HUES48 (cell line): ENCODE results near the gene DGCR2.

Experiments used
- H3K27ac ChIP-seq: one replicate; pipeline ENCODE4 v1.7.0; 2013; ENCODE audit warnings: low read depth, low read length, inconsistent platforms
- H3K27me3 ChIP-seq: 2 replicates; pipeline ENCODE4 v1.6.1; 2013; ENCODE audit warnings: mild to moderate bottlenecking, low read length; ENCODE audit not compliant: control insufficient read depth, insufficient read depth
- H3K36me3 ChIP-seq: 2 replicates; pipeline ENCODE4 v1.6.1; 2013; ENCODE audit warnings: low read length; ENCODE audit not compliant: control insufficient read depth, insufficient read depth
- H3K4me1 ChIP-seq: 2 replicates; pipeline ENCODE4 v1.6.1; 2013; ENCODE audit warnings: mild to moderate bottlenecking, low read length; ENCODE audit not compliant: control insufficient read depth, insufficient read depth
- H3K4me3 ChIP-seq: 2 replicates; pipeline ENCODE4 v1.5.1; 2013; ENCODE audit warnings: mild to moderate bottlenecking, low read depth, low read length
- H3K9ac ChIP-seq: 2 replicates; pipeline ENCODE4 v1.6.1; 2013; ENCODE audit warnings: mild to moderate bottlenecking, low read depth, low read length, moderate library complexity
- H3K9me3 ChIP-seq: 2 replicates; pipeline ENCODE4 v1.6.1; 2013; ENCODE audit warnings: low read length; ENCODE audit not compliant: control insufficient read depth, insufficient read depth

The DGCR2 gene

DNA sequence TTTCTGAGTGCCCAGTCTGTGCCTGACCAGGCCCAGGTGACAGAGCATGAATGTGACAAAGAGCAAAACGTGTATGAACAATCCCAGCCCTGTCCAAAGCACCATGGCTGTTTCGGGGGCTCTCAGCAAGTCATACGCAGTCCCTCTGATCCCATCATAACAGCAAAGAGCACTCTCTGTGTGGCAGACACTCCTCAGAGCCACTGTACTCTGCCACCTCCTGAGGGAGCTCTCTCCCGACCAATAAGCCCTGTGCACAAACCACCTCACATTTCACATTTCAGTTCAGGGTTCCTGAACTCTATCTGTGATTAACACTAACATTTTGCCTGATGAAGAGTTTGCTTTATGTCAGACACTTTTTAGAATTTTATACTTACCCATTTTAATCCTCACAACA is 6.6 kb downstream of the DGCR2 start:
- H3K4me1 ChIP-seq = peaks cover 13% of the 10 kb centered on the region
- H3K4me3 ChIP-seq = no peak overlapping the region
- H3K9ac ChIP-seq = no peak overlapping the region
- no peaks in the 10 kb centered on the region for H3K27me3 ChIP-seq
- no peaks in the 10 kb centered on the region for H3K9me3 ChIP-seq
- peaks cover 9% of the 10 kb centered on the region for H3K36me3 ChIP-seq
- no peak overlapping the region for H3K27ac ChIP-seq

DNA sequence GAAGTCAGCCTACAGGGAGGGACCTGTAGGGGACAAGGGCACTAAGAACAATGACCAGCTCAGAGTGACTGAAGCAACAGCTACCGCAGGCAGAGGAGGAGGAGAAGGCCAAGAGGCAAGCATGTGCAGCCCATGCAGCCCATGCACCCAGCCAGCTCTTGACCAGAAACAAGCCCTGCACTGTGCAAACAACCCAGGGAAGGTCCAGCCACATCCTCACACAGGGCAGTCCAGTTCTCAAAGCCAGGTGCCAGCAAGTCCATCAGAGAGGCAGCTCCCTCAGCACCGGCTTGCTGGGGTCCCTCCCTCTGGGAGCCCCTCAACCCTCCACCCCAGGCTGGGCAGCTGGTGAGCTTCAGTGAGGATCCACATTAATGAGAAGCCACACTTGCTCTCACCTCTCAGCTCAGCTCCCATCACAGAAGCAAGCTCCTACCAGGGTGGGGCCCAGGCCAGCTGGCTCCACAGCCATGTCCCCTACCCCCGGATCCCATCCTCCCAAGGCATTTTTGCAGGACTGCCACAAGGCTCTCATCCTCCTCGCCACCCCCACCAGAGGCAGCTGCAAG is 7.1 kb downstream of the DGCR2 start:
- no peak overlapping the region for H3K4me3 ChIP-seq
- H3K36me3 ChIP-seq = peaks cover 9% of the 10 kb centered on the region
- no peaks in the 10 kb centered on the region for H3K9me3 ChIP-seq
- no peak overlapping the region for H3K9ac ChIP-seq
- no peaks in the 10 kb centered on the region for H3K27me3 ChIP-seq
- H3K27ac ChIP-seq = no peak overlapping the region
- H3K4me1 ChIP-seq = peaks cover 15% of the 10 kb centered on the region

DNA sequence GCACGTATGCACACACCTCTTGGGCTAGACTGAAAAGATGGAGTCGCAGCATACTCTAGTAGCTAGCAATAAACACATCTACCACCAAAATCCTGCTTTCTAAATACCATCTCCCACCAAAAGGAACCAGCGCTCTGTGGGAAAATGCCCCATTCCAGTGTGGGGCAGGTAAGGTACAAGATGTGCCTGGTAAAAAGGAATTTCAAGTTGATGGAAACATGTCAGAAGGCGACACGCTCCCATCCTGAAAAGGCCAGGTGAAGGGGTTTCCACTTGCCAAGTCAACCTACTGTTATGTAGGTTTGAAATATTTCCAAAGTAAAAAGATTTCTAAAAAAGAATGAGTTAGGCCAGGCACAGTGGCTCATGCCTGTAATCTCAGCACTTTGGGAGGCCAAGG is 8.8 kb downstream of the DGCR2 start:
- no peak overlapping the region for H3K9ac ChIP-seq
- no peak overlapping the region for H3K27ac ChIP-seq
- H3K36me3 ChIP-seq = peaks cover 2% of the 10 kb centered on the region; the same call in 1 of the 2 replicates
- peaks cover 24% of the 10 kb centered on the region for H3K4me1 ChIP-seq
- no peaks in the 10 kb centered on the region for H3K9me3 ChIP-seq
- no peak overlapping the region for H3K4me3 ChIP-seq
- no peaks in the 10 kb centered on the region for H3K27me3 ChIP-seq

DNA sequence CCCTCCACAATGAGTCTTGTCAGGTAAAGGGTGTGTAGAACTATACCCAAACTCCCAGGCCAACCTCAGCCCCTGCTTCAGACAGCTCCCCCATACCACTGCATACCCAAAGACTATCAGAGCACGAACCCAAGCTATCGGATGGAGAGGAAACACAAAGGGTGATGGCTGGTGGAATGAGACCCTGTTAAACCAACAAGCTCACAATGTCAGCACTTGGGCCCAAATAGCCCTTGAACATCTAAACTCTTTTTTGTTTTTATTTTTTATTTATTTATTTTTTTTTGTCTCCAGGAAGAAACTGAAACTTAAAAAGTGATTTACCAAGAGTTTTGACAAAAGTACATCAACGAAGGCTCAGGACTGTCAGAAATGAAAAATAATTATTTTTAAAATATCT is 10.6 kb downstream of the DGCR2 start:
- no peak overlapping the region for H3K27ac ChIP-seq
- no peaks in the 10 kb centered on the region for H3K27me3 ChIP-seq
- H3K4me1 ChIP-seq = peaks cover 24% of the 10 kb centered on the region
- H3K9me3 ChIP-seq = no peaks in the 10 kb centered on the region
- no peak overlapping the region for H3K4me3 ChIP-seq
- no peaks in the 10 kb centered on the region for H3K36me3 ChIP-seq
- H3K9ac ChIP-seq = no peak overlapping the region; the same call in 1 of the 2 replicates

DNA sequence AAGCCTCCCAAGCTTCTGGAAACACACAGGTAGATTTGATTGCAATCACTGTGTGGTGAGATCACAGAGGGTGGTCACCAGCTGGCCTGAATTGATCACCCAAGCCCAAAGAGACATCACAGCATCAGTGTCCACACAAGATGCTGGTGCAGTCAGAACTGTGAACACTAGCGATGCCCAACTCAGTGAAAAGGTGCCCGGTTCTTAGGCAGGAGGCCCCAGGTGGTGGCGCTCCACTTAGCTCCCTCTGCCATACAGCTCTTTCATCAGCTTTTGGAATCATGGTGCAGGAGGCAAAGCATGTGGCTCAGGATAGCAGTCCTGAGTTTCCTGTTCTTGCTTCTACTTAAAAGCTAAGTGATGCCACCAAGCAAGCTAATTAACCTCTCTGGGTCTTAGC is 11.1 kb downstream of the DGCR2 start:
- Histone ChIP-seq H3K4me3 (no peak overlapping the region), H3K27ac (no peak overlapping the region), H3K9ac (no peak overlapping the region; the same call in 1 of the 2 replicates), H3K9me3 (no peaks in the 10 kb centered on the region), H3K27me3 (no peaks in the 10 kb centered on the region), H3K36me3 (no peaks in the 10 kb centered on the region), H3K4me1 (peaks cover 24% of the 10 kb centered on the region)

GRCh38 chr22:19110646-19111045 is 11.6 kb downstream of the DGCR2 start:
- Histone ChIP-seq H3K9me3 (no peaks in the 10 kb centered on the region), H3K36me3 (no peaks in the 10 kb centered on the region), H3K27me3 (no peaks in the 10 kb centered on the region), H3K4me3 (no peak overlapping the region), H3K9ac (no peak overlapping the region), H3K27ac (no peak overlapping the region), H3K4me1 (peaks cover 24% of the 10 kb centered on the region)

- H3K9me3 ChIP-seq = no peaks in the 10 kb centered on the region
- no peak overlapping the region for H3K27ac ChIP-seq
- H3K27me3 ChIP-seq = no peaks in the 10 kb centered on the region
- no peak overlapping the region for H3K9ac ChIP-seq
- H3K4me3 ChIP-seq = no peak overlapping the region
- no peaks in the 10 kb centered on the region for H3K36me3 ChIP-seq
- H3K4me1 ChIP-seq = peaks cover 24% of the 10 kb centered on the region
Measured at GRCh38 chr22:19110064-19110458, 12.2 kb downstream of the DGCR2 start.

DNA sequence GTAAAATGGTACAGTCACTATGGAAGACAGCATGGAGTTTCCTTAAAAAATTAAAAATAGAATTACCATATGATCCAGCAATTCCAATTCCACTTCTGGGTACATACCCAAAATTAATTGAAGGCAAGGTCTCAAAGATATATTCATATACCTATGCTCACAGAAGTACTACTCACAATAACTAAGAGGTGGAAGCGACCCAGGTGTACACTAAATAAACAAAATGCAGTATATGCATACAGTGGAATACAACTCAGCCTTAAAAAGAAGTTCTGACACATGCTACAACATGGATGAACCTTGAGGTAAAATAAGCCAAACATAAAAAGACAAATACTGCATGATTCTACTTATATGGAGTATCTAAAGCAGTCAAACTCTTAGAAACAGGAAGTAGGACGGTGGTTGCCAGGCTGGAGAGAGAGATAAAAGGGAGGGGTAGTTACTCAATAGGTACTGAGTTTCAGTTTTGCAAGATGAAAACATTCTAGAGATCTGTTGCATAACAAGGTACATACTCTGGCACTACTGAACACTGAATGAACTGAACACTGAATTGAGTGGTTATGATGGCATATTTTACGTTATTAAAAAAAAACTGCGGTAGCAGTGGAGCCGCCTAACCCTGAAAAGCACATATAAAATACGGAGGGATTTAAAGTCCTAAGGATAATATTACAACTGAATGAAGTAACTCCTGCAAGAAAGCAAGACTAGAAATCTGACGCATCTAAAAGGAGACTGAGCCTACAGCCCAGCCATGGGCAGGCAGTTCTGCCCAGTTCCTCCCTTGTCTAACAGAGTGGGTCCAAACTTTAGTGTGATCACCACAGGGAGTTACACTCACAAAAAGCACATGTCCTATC is 12.8 kb downstream of the DGCR2 start:
- Histone ChIP-seq H3K4me3 (no peak overlapping the region), H3K36me3 (no peaks in the 10 kb centered on the region), H3K9ac (no peak overlapping the region), H3K4me1 (peaks cover 24% of the 10 kb centered on the region), H3K9me3 (no peaks in the 10 kb centered on the region), H3K27ac (no peak overlapping the region), H3K27me3 (no peaks in the 10 kb centered on the region)

- Histone ChIP-seq H3K9ac (no peak overlapping the region), H3K27me3 (no peaks in the 10 kb centered on the region), H3K4me3 (no peak overlapping the region), H3K27ac (no peak overlapping the region), H3K36me3 (no peaks in the 10 kb centered on the region), H3K9me3 (no peaks in the 10 kb centered on the region), H3K4me1 (peaks cover 24% of the 10 kb centered on the region)
Measured at GRCh38 chr22:19108807-19109197, 13.4 kb downstream of the DGCR2 start.

GRCh38 chr22:19107730-19108074 is 14.5 kb downstream of the DGCR2 start:
- H3K9ac ChIP-seq = no peak overlapping the region
- peaks cover 24% of the 10 kb centered on the region for H3K4me1 ChIP-seq
- H3K36me3 ChIP-seq = no peaks in the 10 kb centered on the region
- no peaks in the 10 kb centered on the region for H3K9me3 ChIP-seq
- H3K4me3 ChIP-seq = no peak overlapping the region
- no peak overlapping the region for H3K27ac ChIP-seq
- no peaks in the 10 kb centered on the region for H3K27me3 ChIP-seq

DNA sequence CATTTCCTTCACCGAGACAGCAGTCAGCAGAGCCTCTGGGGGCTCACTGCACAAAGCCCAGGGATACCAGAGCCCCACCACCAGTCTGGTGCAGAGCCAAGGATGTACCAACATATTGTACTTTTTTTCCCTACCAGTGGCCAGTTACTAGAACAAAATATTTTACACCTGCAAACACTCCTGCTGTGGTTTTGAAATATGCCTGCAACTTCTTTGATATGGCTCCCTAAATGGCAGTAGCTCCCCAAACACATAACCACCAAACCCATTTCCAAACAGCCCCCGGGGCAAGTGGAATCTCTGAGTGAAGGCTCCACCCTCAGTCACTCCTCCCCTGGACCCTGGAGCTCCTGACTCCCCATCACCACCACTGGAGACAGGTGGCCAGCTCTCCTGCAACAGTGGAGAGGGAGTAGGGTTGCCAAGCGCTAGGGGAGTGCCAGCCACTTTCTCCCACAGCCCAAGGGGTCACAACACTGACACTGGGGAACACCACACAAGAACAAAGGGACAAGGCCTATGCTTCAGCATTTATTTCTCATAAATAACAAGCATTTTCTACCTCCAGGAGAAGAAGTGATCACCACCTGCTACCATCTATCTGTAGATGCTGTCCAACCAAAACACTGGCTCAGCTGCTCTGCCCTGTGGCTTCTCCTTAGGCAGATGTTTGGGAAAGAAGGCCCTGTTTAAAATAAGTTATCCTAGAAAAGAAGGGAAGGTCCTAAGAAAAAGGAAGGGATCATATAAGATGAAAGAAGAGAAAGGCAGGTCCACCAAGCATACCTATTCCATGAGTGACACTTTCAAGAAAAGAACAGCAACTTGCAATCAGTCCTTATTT is 15.1 kb downstream of the DGCR2 start:
- Histone ChIP-seq H3K27me3 (no peaks in the 10 kb centered on the region), H3K4me1 (peaks cover 24% of the 10 kb centered on the region), H3K36me3 (no peaks in the 10 kb centered on the region), H3K4me3 (no peak overlapping the region), H3K9ac (no peak overlapping the region), H3K9me3 (no peaks in the 10 kb centered on the region), H3K27ac (no peak overlapping the region)
